ENCODE data around the gene CD83. TPM values are rescaled to one million over a fixed set of nuclear protein-coding genes. Genes with fewer than 3 reads are reported as not detected.

CD83 gene
- total RNA-seq (2014; rRNA removed; shearing (Covaris generic)) (26.2 and 29.7 TPM in 2 replicates), total RNA-seq (2022) (12.1 and 15.0 TPM in 2 replicates), Bru-seq, nascent RNA (percentile 74 among the genes with signal in this experiment), BruChase-seq, experiment 1, labeled RNA remaining after a 6-hour chase (percentile 59 among the genes with signal in this experiment), BruChase-seq, experiment 2, labeled RNA remaining after a 2-hour chase (percentile 71 among the genes with signal in this experiment)
- long read RNA-seq, transcript CD83-201 (5 exons, 2,471 nt) = major isoform, 31 of 37 reads
- long read RNA-seq, partial matches to known transcripts = 0 of 37 reads
- long read RNA-seq, other reads (novel, unspliced or antisense) = 6 of 37 reads

GRCh38 chr6:14117158-14118090, at the start of gene CD83:
CD83 (plus strand) TSS chr6:14117772; CDS start chr6:14117812, 40 bp downstream.
- Histone ChIP-seq H3K9me2 (ENCODE audit: insufficient read depth, low read length) (no peaks in the 10 kb centered on the region), H3K9me3 (ENCODE audit: low read length) (no peaks in the 10 kb centered on the region), H3K4me2 (ENCODE audit: low read length) (peak within 1 kb of the TSS; percentile 84), H3K4me1 (ENCODE audit: insufficient read depth, low read length, poor library complexity, severe bottlenecking) (peaks cover 48% of the 10 kb centered on the region), H3K27ac (ENCODE audit: low read depth, low read length, poor library complexity, severe bottlenecking) (peak within 1 kb of the TSS; percentile 20), H3K36me3 (ENCODE audit: insufficient read depth, low read length) (peaks cover 31% of the 10 kb centered on the region), H3K79me2 (ENCODE audit: insufficient read depth, low read depth, low read length) (peaks cover 41% of the 10 kb centered on the region; the same call in 1 of the 2 replicates), H3K4me3 (ENCODE audit: low read depth, low read length, poor library complexity, severe bottlenecking) (peak within 1 kb of the TSS; percentile 95), H4K20me1 (ENCODE audit: insufficient read depth, low read length) (no peaks in the 10 kb centered on the region), H2AFZ (ENCODE audit: low read length) (peak within 1 kb of the TSS; percentile 98)
- intact Hi-C loops (cut with micrococcal nuclease; ENCODE audit: unreplicated experiment) = no loop called here
- CTCF ChIA-PET (ENCODE audit: unreplicated experiment) = interaction anchor here (0.7 to 0.9 kb wide), 2 partner anchors 16 to 50 kb away, joined by 3 to 5 read pairs; no protein-coding TSS in a partner anchor
- POLR2A ChIA-PET = interaction anchor here (0.5 to 3.5 kb wide), 4 partner anchors 8 to 22 kb away, joined by 4 to 18 read pairs (median 10); no protein-coding TSS in a partner anchor
- DNase-seq (ENCODE audit: low spot score) = peak; percentile 89
- BruUV-seq (replicated peaks) = no TSS peak
- TF ChIP-seq CTCF (conservative IDR thresholded peaks at IDR 0.05; ENCODE audit: low read length) (peak; percentile 46; the same call in 1 of the 2 replicates), EZH2phosphoT487 (IDR thresholded peaks at IDR 0.05; ENCODE audit: borderline replicate concordance, low read depth, low read length) (no peak)

GRCh38 chr6:14068133-14068532, 49.4 kb upstream of the CD83 start:
- TF ChIP-seq EZH2phosphoT487 (IDR thresholded peaks at IDR 0.05; ENCODE audit: borderline replicate concordance, low read depth, low read length) (no peak), CTCF (conservative IDR thresholded peaks at IDR 0.05; ENCODE audit: low read length) (no peak)
- Histone ChIP-seq H3K27ac (ENCODE audit: low read depth, low read length, poor library complexity, severe bottlenecking) (no peak overlapping the region), H3K4me1 (ENCODE audit: insufficient read depth, low read length, poor library complexity, severe bottlenecking) (peaks cover 3% of the 10 kb centered on the region), H3K9me3 (ENCODE audit: low read length) (no peaks in the 10 kb centered on the region), H4K20me1 (ENCODE audit: insufficient read depth, low read length) (no peaks in the 10 kb centered on the region), H3K36me3 (ENCODE audit: insufficient read depth, low read length) (no peaks in the 10 kb centered on the region), H2AFZ (ENCODE audit: low read length) (no peak overlapping the region), H3K4me2 (ENCODE audit: low read length) (no peak overlapping the region), H3K4me3 (ENCODE audit: low read depth, low read length, poor library complexity, severe bottlenecking) (no peak overlapping the region), H3K9me2 (ENCODE audit: insufficient read depth, low read length) (no peaks in the 10 kb centered on the region), H3K79me2 (ENCODE audit: insufficient read depth, low read depth, low read length) (no peaks in the 10 kb centered on the region)
- intact Hi-C loops (cut with micrococcal nuclease; ENCODE audit: unreplicated experiment) = no loop called here
- BruUV-seq (replicated peaks) = no TSS peak
- DNase-seq (ENCODE audit: low spot score) = no peak
- CTCF ChIA-PET (ENCODE audit: unreplicated experiment) = interaction anchor here (2.2 kb wide), 1 partner anchor 20 kb away, joined by 6 read pairs; no protein-coding TSS in a partner anchor
- POLR2A ChIA-PET = interaction anchor here (0.6 kb wide), 1 partner anchor 832 kb away, joined by 3 read pairs; no protein-coding TSS in a partner anchor

All from OCI-LY7 (cell line).